Measurements from ENCODE around the gene PSMB3. TPM values are rescaled to one million over a fixed set of nuclear protein-coding genes. Genes with fewer than 3 reads are reported as not detected.
A peak's percentile ranks its signal among the peaks of the same experiment; 100 is the strongest.

PSMB3 gene
- polyA plus RNA-seq, 2 of the 4 experiments (the other 2 are of a cell fraction): 417 to 463 TPM

- 92% methylated on average over 8 of the region's 8 CpGs for WGBS (ENCODE audit: missing lambda C conversion rate)
- ChIA-PET POLR2A (interaction anchor here (1.0 kb wide), 1 partner anchor 12 kb away, joined by 4 read pairs; no protein-coding TSS in a partner anchor), CTCF (interaction anchor here (0.6 to 5.6 kb wide), 17 partner anchors 9 to 425 kb away, joined by 3 to 56 read pairs (median 4); partner anchors contain the start of genes EPOP and PSMB3)
- no peak overlapping the region for H3K4me3 ChIP-seq
- H3K4me2 ChIP-seq: no peak overlapping the region
- DNase-seq (ENCODE audit: low read depth in 1 of 2, low spot score in 1 of 2) (no peak), FAIRE-seq (no peak), ATAC-seq (no peak)
- H3K4me1 ChIP-seq: peaks cover 27% of the 10 kb centered on the region
- TF ChIP-seq ZSCAN20 (CRISPR knock-in tag; IDR thresholded peaks at IDR 0.05): no peak
- no peak for TF ChIP-seq HMGXB4 (CRISPR knock-in tag; IDR thresholded peaks at IDR 0.05; ENCODE audit: borderline replicate concordance)
- TF ChIP-seq POLR2AphosphoS2 (conservative IDR thresholded peaks at IDR 0.05; ENCODE audit: low read length): no peak
- TF ChIP-seq ATOH8 (CRISPR knock-in tag; IDR thresholded peaks at IDR 0.05; ENCODE audit: low read depth): no peak
- TF ChIP-seq JUN (IDR thresholded peaks at IDR 0.05): no peak
- TF ChIP-seq SMC3 (IDR thresholded peaks at IDR 0.05): no peak
- TF ChIP-seq GATA3 (IDR thresholded peaks at IDR 0.05; ENCODE audit: borderline replicate concordance): no peak
- no peak for TF ChIP-seq REST (IDR thresholded peaks at IDR 0.05)
- no peak for TF ChIP-seq MYC (IDR thresholded peaks at IDR 0.05; ENCODE audit: borderline replicate concordance, low read length)
- TF ChIP-seq HEYL (CRISPR knock-in tag; IDR thresholded peaks at IDR 0.05): no peak
- H3K27ac ChIP-seq: no peak overlapping the region
- no peaks in the 10 kb centered on the region for H3K9me3 ChIP-seq
Observed at GRCh38 chr17:38728290-38728831, 24.2 kb upstream of the PSMB3 start.

- Histone ChIP-seq H3K4me1 (peaks cover 37% of the 10 kb centered on the region), H3K9me3 (no peaks in the 10 kb centered on the region), H3K27ac (peak overlapping the region; percentile 91 to 95), H3K4me3 (peak overlapping the region; percentile 77), H3K4me2 (peak overlapping the region; percentile 91)
- FAIRE-seq (no peak), ATAC-seq (no peak), DNase-seq (ENCODE audit: low read depth in 1 of 2, low spot score in 1 of 2) (no peak)
- POLR2A ChIA-PET: no interaction called here
- CTCF ChIA-PET: interaction anchor here (0.5 to 5.6 kb wide), 16 partner anchors 7 to 424 kb away, joined by 3 to 56 read pairs (median 4); partner anchors contain the start of gene EPOP
- 45% methylated on average over 14 of the region's 14 CpGs for WGBS (ENCODE audit: missing lambda C conversion rate)
- TF ChIP-seq POLR2AphosphoS2 (conservative IDR thresholded peaks at IDR 0.05; ENCODE audit: low read length): no peak
- TF ChIP-seq PBX3 (IDR thresholded peaks at IDR 0.05): 0 out of 2 replicates have a peak, but pooled peaks have one; percentile 18
- no peak for TF ChIP-seq ZSCAN20 (CRISPR knock-in tag; IDR thresholded peaks at IDR 0.05)
Observed at GRCh38 chr17:38729368-38729885, 23.1 kb upstream of the PSMB3 start.

Measured in A549 (cell line).